ENCODE measurements around the gene AP1S1.
A peak's percentile ranks its signal among the peaks of the same experiment; 100 is the strongest.

The AP1S1 gene

GRCh38 chr7:101163279-101164070 is 9.2 kb downstream of the AP1S1 start:
- TF ChIP-seq, protein P1, sequence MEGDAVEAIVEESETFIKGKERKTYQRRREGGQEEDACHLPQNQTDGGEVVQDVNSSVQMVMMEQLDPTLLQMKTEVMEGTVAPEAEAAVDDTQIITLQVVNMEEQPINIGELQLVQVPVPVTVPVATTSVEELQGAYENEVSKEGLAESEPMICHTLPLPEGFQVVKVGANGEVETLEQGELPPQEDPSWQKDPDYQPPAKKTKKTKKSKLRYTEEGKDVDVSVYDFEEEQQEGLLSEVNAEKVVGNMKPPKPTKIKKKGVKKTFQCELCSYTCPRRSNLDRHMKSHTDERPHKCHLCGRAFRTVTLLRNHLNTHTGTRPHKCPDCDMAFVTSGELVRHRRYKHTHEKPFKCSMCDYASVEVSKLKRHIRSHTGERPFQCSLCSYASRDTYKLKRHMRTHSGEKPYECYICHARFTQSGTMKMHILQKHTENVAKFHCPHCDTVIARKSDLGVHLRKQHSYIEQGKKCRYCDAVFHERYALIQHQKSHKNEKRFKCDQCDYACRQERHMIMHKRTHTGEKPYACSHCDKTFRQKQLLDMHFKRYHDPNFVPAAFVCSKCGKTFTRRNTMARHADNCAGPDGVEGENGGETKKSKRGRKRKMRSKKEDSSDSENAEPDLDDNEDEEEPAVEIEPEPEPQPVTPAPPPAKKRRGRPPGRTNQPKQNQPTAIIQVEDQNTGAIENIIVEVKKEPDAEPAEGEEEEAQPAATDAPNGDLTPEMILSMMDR (IDR thresholded peaks at IDR 0.05; ENCODE audit: control insufficient read depth, insufficient read depth, low read depth, low read length, missing control alignments), result no peak
- DNase-seq (ENCODE audit: low read depth), result no peak
- H3K4me3 ChIP-seq (ENCODE audit: control insufficient read depth, low read depth, low read length), result peak overlapping the region; percentile 42

DNA sequence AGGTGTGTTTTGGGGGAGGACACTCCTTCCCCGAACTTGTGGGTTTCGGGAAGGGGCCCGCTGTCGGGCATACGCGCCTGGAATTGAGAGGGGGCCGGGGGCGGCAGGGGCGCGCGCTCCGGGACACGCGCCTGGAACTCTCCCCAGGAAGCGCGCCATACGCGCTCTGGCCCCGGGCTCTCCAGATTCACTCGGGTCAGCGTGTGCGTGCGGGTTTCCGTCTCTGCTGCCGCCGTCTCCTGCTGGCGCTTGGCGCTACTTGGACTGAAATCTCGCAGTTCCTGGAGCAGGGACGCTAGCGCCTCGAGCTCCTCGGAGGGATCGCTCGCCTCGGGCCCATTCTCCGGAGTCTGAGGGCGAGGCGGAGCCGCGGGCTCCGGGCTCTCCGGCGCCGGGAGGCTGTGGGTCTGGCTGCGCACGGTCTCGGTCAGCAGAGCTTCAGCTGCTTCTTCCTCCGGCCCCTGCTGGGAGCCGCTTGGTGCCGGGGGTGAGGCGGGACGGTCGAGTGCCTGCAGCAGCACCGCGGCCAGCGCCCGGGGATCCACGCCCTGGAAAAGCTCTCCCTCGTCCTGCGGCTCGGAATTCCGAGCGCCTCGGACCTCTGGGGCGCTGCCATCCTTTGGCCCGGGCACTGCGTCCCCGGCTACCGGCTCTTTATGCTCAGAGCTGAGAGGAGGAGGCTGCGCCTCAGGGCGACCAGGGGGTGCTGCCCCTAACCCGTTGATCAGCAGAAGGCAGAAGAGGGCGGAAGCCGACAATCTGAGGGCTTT is 10.0 kb downstream of the AP1S1 start:
- no peak for DNase-seq (ENCODE audit: low read depth)
- H3K4me3 ChIP-seq (ENCODE audit: control insufficient read depth, low read depth, low read length), result no peak overlapping the region
- TF ChIP-seq, protein P1 (IDR thresholded peaks at IDR 0.05; ENCODE audit: control insufficient read depth, insufficient read depth, low read depth, low read length, missing control alignments), result no peak

- peak; percentile 47 for DNase-seq (ENCODE audit: low read depth)
- TF ChIP-seq, protein P1 (IDR thresholded peaks at IDR 0.05; ENCODE audit: control insufficient read depth, insufficient read depth, low read depth, low read length, missing control alignments), result no peak
- peak within 1 kb of the TSS; percentile 12 for H3K4me3 ChIP-seq (ENCODE audit: control insufficient read depth, low read depth, low read length)
Observed at GRCh38 chr7:101165075-101165957, 11.0 kb downstream of the AP1S1 start, which contains the start of gene VGF. Gene VGF, minus strand, starts transcription at chr7:101165569. Its CDS starts 726 bp downstream, at chr7:101164843.

DNA sequence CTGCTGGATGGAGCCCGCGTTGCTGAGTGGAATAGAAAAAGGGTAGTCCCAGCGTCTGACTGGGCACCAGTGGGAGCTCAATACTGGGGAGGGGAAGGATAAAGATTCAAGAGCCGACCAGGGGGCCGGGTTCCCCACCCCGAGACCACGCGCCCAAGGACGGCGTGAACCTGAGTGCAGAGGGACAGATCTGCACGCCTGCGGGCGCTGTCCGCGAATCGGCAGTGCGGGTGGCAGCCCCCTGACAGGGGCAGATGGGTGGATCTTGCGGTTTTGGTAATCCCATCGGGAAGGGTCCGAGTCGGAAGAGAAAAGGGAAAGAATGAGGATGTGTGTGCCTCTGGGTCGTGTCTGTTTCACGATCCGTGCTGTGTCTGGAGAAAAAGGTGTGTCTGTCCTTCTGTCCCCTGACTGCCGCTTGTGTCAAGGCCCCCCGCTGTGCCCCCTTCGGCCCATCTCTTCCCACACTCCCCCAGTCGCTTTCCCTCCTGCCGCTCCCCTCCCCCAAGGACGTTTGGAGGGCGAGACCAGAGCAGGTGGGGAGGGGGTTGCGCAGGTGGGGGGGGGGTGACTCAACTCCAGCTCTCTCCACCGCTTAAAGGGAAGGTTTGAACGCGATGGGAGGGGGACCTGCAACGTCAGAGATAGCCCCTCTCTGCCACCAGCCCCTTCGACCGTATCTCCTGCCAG is 11.8 kb downstream of the AP1S1 start:
- no peak for DNase-seq (ENCODE audit: low read depth)
- TF ChIP-seq, protein P1 (IDR thresholded peaks at IDR 0.05; ENCODE audit: control insufficient read depth, insufficient read depth, low read depth, low read length, missing control alignments), result no peak
- peak overlapping the region; percentile 12 for H3K4me3 ChIP-seq (ENCODE audit: control insufficient read depth, low read depth, low read length)

GRCh38 chr7:101166648-101166908 is 12.3 kb downstream of the AP1S1 start:
- no peak overlapping the region for H3K4me3 ChIP-seq (ENCODE audit: control insufficient read depth, low read depth, low read length)
- TF ChIP-seq, protein P1 (IDR thresholded peaks at IDR 0.05; ENCODE audit: control insufficient read depth, insufficient read depth, low read depth, low read length, missing control alignments), result no peak
- DNase-seq (ENCODE audit: low read depth), result no peak
